Kidney epithelial cell (primary cell): Measurements from ENCODE around the gene RBCK1. TPM values are rescaled to one million over a fixed set of nuclear protein-coding genes. Genes with fewer than 3 reads are reported as not detected.
"Not testable (repeated sequence)": the region's sequence is repeated elsewhere in the genome, so short reads cannot be mapped to it uniquely, and the experiment has no call there.

Experiments
- DNase-seq: peaks from one replicate; pipeline ENCODE4 v3.0.0-alpha.2; 2010; ENCODE audit warnings: low read depth
- H3K27me3 ChIP-seq: 2 replicates; pipeline ENCODE4 v1.6.0; 2011; ENCODE audit warnings: low read length; ENCODE audit not compliant: control insufficient read depth, insufficient read depth
- H3K36me3 ChIP-seq: 2 replicates; pipeline ENCODE4 v1.5.1; 2011; ENCODE audit warnings: low read length; ENCODE audit not compliant: control insufficient read depth, insufficient read depth
- H3K4me3 ChIP-seq: 2 replicates; pipeline ENCODE4 v1.5.1; 2011; ENCODE audit warnings: low read depth, mild to moderate bottlenecking, control low read depth, low read length
- CTCF ChIP-seq: IDR thresholded peaks from 2 replicates; pipeline ENCODE4 v1.5.1; 2011; ENCODE audit warnings: mild to moderate bottlenecking, moderate library complexity, low read length, control low read depth, inconsistent platforms; ENCODE audit not compliant: insufficient read depth, poor library complexity, severe bottlenecking
- total RNA-seq: library from RNA; depleted of rRNA; stranded (reverse); fragments of >200 nt; gene quantifications from 2 replicates; pipeline ENCODE4 v1.2.3, GENCODE V29; 2015

Gene RBCK1
- total RNA-seq, 1 donor from 2014 or later = 292 TPM

- H3K4me3 ChIP-seq = peak overlapping the region; percentile 89
- no peak for TF ChIP-seq CTCF
- H3K36me3 ChIP-seq = no peaks in the 10 kb centered on the region
- DNase-seq = no peak
- H3K27me3 ChIP-seq = no peaks in the 10 kb centered on the region
These were observed 26.4 kb upstream of the RBCK1 start for GRCh38 chr20:381581-382290.

GRCh38 chr20:382291-383115 is 25.6 kb upstream of the RBCK1 start:
- no peak for TF ChIP-seq CTCF
- H3K27me3 ChIP-seq = no peaks in the 10 kb centered on the region
- no peak for DNase-seq
- H3K36me3 ChIP-seq = no peaks in the 10 kb centered on the region
- peak overlapping the region; percentile 89 for H3K4me3 ChIP-seq

GRCh38 chr20:383889-384288 is 24.2 kb upstream of the RBCK1 start:
- DNase-seq = no peak
- H3K36me3 ChIP-seq = peaks cover 5% of the 10 kb centered on the region
- no peak for TF ChIP-seq CTCF
- H3K27me3 ChIP-seq = no peaks in the 10 kb centered on the region
- H3K4me3 ChIP-seq = no peak overlapping the region

GRCh38 chr20:384723-385122 is 23.4 kb upstream of the RBCK1 start:
- no peak for DNase-seq
- no peaks in the 10 kb centered on the region for H3K27me3 ChIP-seq
- H3K4me3 ChIP-seq = no peak overlapping the region
- peaks cover 8% of the 10 kb centered on the region for H3K36me3 ChIP-seq
- no peak for TF ChIP-seq CTCF

GRCh38 chr20:385448-385847 is 22.7 kb upstream of the RBCK1 start:
- Histone ChIP-seq H3K36me3 (peaks cover 8% of the 10 kb centered on the region), H3K4me3 (no peak overlapping the region), H3K27me3 (no peaks in the 10 kb centered on the region)
- DNase-seq = no peak
- TF ChIP-seq CTCF = no peak

GRCh38 chr20:386634-387033 is 21.5 kb upstream of the RBCK1 start:
- not testable (repeated sequence) for H3K27me3 ChIP-seq, H3K4me3 ChIP-seq, DNase-seq
- H3K36me3 ChIP-seq = peaks cover 13% of the 10 kb centered on the region
